Lower lobe of right lung (tissue), 2 donors: ENCODE data around the gene TBC1D2. TPM values are rescaled to one million over a fixed set of nuclear protein-coding genes. Genes with fewer than 3 reads are reported as not detected.

Source experiments
- ATAC-seq, 2 donors: fragments of 200-7000 bp; cut with Tn5 transposase; one replicate each; pipeline ENCODE4 v1.9.1; 2020 to 2022; ENCODE audit warnings: mild to moderate bottlenecking in 2 of 2, moderate library complexity in 2 of 2
- DNase-seq: peaks from one replicate; pipeline ENCODE4 v3.0.0-alpha.2; 2020
- H3K27ac ChIP-seq: fragments of 200-600 bp; one replicate; pipeline ENCODE4 v1.8.0; 2022
- H3K27me3 ChIP-seq: fragments of 200-600 bp; one replicate; pipeline ENCODE4 v1.8.0; 2022; ENCODE audit warnings: low read depth
- H3K36me3 ChIP-seq: fragments of 200-600 bp; one replicate; pipeline ENCODE4 v1.8.0; 2022; ENCODE audit warnings: mild to moderate bottlenecking
- H3K4me1 ChIP-seq: fragments of 200-600 bp; one replicate; pipeline ENCODE4 v1.8.0; 2022
- H3K4me3 ChIP-seq: fragments of 200-600 bp; one replicate; pipeline ENCODE4 v1.8.0; 2022; ENCODE audit warnings: mild to moderate bottlenecking
- H3K9me3 ChIP-seq: fragments of 200-600 bp; one replicate; pipeline ENCODE4 v1.8.0; 2022
- intact Hi-C: fragments of 100-400 bp; cut with DNase I; formaldehyde crosslinking; loops from one replicate; pipeline ENCODE4 v1.11.0; 2022
- total RNA-seq: library from RNA; stranded (reverse); fragmentation: NEBNext Ultra II Directional; extraction: Animal tissue kit (Norgen Biotek cat#: 25700); gene quantifications from one replicate; pipeline ENCODE4 v1.2.1, GENCODE V29; 2021
- TF ChIP-seq, protein P1 (sequence below): fragments of 200-600 bp; IDR thresholded peaks from one replicate; pipeline ENCODE4 v1.8.0; 2022; ENCODE audit warnings: antibody characterized with exemption, mild to moderate bottlenecking
- donor health status: DM: no; HTN: yes; CAD: no; lungs with severe emphysema.

TBC1D2 gene
- total RNA-seq, 1 donor from 2014 or later = 64.3 TPM

- no peak for DNase-seq
- intact Hi-C loops = no loop called here
- no peak overlapping the region for H3K27ac ChIP-seq
- no peaks in the 10 kb centered on the region for H3K27me3 ChIP-seq
- H3K4me3 ChIP-seq = no peak overlapping the region
- no peaks in the 10 kb centered on the region for H3K9me3 ChIP-seq
- no peaks in the 10 kb centered on the region for H3K4me1 ChIP-seq
- TF ChIP-seq, protein P1, sequence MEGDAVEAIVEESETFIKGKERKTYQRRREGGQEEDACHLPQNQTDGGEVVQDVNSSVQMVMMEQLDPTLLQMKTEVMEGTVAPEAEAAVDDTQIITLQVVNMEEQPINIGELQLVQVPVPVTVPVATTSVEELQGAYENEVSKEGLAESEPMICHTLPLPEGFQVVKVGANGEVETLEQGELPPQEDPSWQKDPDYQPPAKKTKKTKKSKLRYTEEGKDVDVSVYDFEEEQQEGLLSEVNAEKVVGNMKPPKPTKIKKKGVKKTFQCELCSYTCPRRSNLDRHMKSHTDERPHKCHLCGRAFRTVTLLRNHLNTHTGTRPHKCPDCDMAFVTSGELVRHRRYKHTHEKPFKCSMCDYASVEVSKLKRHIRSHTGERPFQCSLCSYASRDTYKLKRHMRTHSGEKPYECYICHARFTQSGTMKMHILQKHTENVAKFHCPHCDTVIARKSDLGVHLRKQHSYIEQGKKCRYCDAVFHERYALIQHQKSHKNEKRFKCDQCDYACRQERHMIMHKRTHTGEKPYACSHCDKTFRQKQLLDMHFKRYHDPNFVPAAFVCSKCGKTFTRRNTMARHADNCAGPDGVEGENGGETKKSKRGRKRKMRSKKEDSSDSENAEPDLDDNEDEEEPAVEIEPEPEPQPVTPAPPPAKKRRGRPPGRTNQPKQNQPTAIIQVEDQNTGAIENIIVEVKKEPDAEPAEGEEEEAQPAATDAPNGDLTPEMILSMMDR = no peak
- ATAC-seq = no peak
- H3K36me3 ChIP-seq = no peaks in the 10 kb centered on the region
Observed at GRCh38 chr9:98184326-98184725, 71.1 kb downstream of the TBC1D2 start.

GRCh38 chr9:98182889-98183599 lies 72.4 kb downstream of the TBC1D2 start:
- ATAC-seq (no peak), DNase-seq (no peak)
- Histone ChIP-seq H3K4me3 (no peak overlapping the region), H3K36me3 (no peaks in the 10 kb centered on the region), H3K9me3 (no peaks in the 10 kb centered on the region), H3K27me3 (no peaks in the 10 kb centered on the region), H3K4me1 (no peaks in the 10 kb centered on the region), H3K27ac (no peak overlapping the region)
- TF ChIP-seq, protein P1 = no peak
- intact Hi-C loops = no loop called here

DNA sequence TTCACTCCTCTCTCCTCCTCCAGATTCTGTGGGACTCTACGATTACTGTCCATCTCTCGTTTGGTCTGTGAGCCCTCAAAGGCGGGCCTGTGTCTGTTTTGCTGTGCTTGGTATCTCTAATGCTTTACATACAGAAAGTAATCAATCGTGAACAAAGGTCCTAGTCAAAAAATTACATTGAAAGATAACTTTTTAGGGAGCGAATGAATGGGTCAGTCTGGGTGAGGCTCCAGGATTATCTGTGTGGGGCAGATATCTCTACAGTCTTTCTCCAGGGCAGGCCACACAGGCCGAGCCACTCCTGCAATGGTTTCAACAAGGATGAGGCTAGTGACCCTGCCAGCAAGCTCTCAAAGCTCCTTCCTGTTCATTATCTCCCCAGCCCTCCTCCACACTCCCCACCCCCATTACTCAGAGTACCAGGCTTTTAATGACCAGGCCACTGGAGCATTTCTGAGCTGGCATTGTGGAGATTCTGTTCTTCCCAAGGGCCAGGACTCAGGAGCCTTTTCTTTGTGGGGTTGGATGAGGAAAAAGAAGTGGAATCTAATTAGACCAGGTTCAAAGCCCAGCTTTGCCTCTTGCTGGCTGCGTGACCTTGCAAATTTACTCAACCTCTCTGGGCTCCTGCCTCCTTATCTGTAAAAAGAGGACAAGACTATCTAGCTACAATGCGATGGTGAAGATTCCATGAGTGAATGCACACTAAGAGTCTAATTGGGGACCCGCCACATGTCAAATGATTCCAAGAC lies 73.2 kb downstream of the TBC1D2 start:
- peaks cover under 1% of the 10 kb centered on the region for H3K4me1 ChIP-seq
- no peak for DNase-seq
- H3K27ac ChIP-seq = no peak overlapping the region
- ATAC-seq = no peak
- no peaks in the 10 kb centered on the region for H3K36me3 ChIP-seq
- intact Hi-C loops = no loop called here
- H3K9me3 ChIP-seq = no peaks in the 10 kb centered on the region
- H3K27me3 ChIP-seq = no peaks in the 10 kb centered on the region
- TF ChIP-seq, protein P1 = no peak
- H3K4me3 ChIP-seq = no peak overlapping the region

- H3K4me1 ChIP-seq = peaks cover 5% of the 10 kb centered on the region
- ATAC-seq = no peak
- no peak overlapping the region for H3K4me3 ChIP-seq
- no peaks in the 10 kb centered on the region for H3K27me3 ChIP-seq
- TF ChIP-seq, protein P1 = no peak
- DNase-seq = no peak
- intact Hi-C loops = no loop called here
- H3K27ac ChIP-seq = no peak overlapping the region
- H3K9me3 ChIP-seq = no peaks in the 10 kb centered on the region
- H3K36me3 ChIP-seq = no peaks in the 10 kb centered on the region
Observed at GRCh38 chr9:98181746-98182068, 73.7 kb downstream of the TBC1D2 start.

GRCh38 chr9:98180996-98181395 lies 74.5 kb downstream of the TBC1D2 start:
- TF ChIP-seq, protein P1 = no peak
- ATAC-seq (no peak), DNase-seq (no peak)
- no peak overlapping the region for H3K4me3 ChIP-seq
- H3K9me3 ChIP-seq = no peaks in the 10 kb centered on the region
- no peaks in the 10 kb centered on the region for H3K36me3 ChIP-seq
- intact Hi-C loops = no loop called here
- H3K27ac ChIP-seq = no peak overlapping the region
- peaks cover 11% of the 10 kb centered on the region for H3K4me1 ChIP-seq
- no peaks in the 10 kb centered on the region for H3K27me3 ChIP-seq
